Stimulated activated CD8-positive, alpha-beta memory T cell treated with anti-CD3 and anti-CD28 coated beads, Interleukin-2, amount 100 ng/mL, for 1 hour (primary cell): ENCODE data around the gene VDAC1.
"Not testable (repeated sequence)": the region's sequence is repeated elsewhere in the genome, so short reads cannot be mapped to it uniquely, and the experiment has no call there.

ENCODE experiments used
- DNase-seq, 2 donors: peaks; one replicate each; pipeline ENCODE4 v3.0.0-alpha.2; 2020; ENCODE audit warnings: low read depth in 2 of 2

Gene VDAC1

DNA sequence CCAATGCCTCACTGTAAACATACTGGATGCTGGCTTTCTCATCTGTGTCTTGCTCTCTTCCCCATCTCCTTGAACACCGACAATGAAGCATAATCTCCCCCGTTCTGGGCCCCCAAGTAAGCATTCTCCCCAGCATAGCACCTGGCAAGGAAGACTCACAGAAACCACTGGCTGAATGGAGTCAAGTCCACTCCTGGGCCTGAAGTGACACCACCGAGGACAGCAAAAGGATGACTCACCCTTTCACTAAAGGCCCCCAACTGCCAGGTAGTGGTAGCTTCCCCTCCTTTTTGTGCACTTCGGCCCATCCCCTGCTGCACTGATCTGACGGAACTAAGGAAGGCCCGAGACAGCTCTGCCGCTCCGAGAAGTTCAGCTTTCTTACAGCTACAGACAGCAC is 9.4 kb downstream of the VDAC1 start:
- no peak for DNase-seq

DNA sequence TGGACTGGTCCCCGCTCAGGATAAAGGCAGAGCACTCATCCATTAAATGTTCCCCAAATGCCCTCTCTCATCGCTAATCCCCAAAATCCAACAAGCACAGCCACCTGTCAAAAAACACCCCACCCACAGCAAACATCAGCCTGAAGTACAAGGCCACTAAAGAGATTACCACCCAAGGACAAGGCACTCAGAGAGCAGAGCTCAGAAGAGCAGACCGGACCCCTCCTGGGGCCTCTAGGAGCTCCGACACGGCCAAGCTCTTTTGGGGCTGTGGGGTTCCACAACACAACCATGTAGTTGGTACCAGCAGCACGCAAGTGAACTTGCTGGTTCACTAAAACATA is 9.8 kb downstream of the VDAC1 start:
- no peak for DNase-seq

DNA sequence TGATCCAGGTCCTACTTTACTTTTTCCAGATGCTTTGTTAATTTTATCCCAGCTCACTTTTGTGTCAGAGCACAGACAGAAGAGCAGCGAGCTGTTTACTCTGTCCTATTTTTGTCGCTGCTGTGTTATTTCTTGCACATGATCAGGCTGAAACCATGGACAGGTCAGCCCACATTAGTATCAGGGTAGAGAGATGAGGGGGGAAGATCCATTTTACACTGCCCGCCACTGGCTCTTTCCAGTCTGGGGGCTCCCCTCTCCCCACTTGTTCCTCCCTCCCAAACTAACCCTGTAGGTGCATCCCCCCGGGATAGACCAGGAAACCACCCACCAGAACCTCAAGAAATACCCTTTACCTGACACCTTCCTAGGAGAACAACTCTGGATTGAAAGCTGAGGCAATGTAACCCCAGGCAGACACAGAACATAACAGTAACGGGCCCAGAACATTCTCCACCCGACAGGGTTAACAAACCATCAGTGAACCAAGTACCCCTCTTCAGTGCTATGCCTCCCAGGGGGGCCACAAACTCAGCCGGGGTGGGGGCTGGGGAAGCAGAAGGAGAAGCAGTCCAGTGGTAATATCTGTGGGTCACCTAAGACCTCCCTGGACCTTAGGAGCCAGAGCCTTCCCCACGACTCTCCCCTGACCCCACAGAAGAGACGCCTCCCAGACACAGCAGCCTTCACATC is 10.3 kb downstream of the VDAC1 start:
- DNase-seq = no peak

DNA sequence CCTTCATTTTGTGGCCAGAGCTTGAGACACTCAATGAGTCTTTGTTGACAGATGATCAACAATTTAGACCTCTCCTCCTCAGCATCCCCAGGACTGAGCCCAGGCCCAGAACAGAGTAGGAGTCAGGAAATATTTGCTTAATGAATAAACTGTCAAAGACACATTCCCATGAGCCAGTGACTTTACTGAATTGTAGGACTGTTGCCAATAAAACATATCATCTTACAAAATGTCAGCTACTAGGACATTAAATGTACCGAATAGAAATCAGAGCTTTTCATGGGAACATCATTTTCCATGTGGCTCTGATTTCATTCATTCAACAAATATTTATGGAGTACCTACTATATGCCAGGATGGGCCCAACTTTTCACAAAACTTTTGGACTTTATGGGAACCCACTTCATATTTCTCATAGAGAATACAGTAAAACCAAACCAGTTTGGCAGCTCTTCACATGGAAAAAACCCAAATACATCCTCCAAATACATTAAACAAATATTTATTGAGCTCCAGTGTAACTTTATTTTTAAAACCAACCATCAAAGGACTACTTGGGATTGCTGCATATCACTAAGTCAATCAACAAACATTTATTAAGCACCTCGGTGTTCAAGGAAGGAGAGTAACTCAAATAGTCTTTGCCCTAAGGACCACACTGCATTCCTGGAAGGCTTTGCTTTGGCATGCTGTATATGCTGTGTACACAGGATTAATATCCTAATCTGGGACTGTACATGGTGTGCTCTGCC is 11.4 kb downstream of the VDAC1 start:
- DNase-seq = no peak

GRCh38 chr5:133992429-133993155 is 12.2 kb downstream of the VDAC1 start:
- no peak for DNase-seq

DNA sequence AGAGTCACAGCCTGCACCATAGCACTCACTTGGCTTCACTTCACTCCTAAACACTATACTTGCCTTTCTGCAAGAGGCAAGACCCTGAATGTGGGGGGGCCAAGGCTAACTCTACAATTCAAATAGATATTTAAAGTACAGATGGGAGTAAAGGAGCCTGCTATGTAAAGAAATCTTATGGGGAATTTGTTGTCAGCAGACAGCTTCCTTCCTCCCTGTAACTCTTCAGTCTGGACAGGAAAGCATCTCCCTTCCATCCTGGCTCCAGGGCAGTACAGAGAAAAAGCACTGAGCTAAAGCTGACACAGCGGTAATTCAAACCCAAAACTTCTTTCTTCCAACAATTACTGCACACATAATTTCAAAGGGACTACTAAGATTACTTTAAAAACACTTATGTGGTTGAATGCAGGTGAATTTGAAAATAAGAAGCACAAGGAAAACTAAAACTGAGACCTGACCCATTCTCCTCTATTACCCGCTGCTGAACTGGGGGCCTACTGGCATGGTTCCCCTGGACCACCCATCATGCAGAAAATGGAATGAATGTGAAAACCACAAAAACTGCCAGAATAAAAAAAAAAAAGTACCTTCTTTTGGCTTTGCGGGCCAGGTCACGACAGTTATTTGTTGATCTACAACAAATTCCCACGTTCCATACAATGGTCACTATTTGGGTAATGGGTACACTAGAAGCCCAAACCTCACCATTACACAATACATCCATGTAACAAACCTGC is 13.4 kb downstream of the VDAC1 start:
- no peak for DNase-seq

DNA sequence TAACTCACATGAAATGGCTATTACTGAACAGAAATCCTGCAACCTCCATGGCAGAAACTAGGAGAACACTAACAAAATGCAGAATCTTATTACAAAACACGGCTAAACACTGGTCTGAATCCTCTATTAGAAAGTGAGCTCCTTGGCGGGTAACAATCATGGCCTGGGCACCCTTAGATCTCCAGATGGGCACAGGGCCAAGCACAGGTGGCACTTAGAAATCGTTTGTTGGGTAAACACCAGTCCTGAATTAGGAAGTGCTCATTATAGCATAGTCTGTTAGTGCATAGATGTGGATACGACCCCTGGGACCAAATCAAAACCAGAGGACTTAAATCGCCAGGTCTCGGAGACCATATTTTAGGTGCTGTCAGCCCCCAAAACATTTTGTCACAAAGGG is 14.4 kb downstream of the VDAC1 start:
- no peak for DNase-seq

- DNase-seq = no peak
Observed at GRCh38 chr5:133985540-133986180, 19.1 kb downstream of the VDAC1 start.

DNA sequence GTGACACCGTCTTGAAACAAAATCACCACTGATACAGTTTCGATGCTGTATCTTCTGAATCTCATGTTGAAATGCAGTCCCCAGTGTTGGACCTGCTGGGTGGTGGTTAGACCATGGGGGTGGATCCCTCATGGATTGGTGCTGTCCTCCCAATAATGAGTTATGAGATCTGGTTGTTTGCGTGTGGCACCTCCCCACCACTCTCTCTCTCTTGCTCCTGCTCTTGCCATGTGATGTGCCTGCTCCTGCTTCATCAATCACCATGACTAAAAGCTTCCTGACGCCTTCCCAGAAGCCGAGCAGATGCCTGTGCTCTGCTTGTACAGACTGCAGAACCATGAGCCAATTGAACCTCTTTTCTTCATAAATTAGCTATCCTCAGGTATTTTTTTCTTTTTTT is 21.1 kb downstream of the VDAC1 start:
- DNase-seq = no peak

- DNase-seq = no peak
Observed at GRCh38 chr5:133981714-133982113, 23.1 kb downstream of the VDAC1 start.

GRCh38 chr5:133980652-133981051 is 24.1 kb downstream of the VDAC1 start:
- no peak for DNase-seq

DNA sequence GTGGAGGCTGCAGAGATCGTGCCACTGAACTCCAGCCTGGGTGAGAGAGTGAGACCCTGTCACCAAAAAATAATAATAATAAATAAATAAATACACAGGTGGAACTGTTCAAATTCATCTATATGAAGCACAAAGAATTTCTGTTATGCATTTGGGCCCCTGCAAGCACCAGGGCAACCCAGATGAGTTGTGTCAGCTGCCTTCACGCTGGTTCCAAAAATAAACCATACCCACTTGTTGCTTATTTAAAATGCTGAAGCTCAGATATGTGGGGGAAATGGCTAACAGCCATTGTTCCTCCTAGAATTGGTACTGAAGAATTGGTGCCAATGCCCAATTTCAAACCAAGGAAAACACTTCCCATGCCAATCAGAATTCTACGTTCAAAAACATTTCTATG is 25.8 kb downstream of the VDAC1 start:
- no peak for DNase-seq

- no peak for DNase-seq
Observed at GRCh38 chr5:133977858-133978257, 26.9 kb downstream of the VDAC1 start.

DNA sequence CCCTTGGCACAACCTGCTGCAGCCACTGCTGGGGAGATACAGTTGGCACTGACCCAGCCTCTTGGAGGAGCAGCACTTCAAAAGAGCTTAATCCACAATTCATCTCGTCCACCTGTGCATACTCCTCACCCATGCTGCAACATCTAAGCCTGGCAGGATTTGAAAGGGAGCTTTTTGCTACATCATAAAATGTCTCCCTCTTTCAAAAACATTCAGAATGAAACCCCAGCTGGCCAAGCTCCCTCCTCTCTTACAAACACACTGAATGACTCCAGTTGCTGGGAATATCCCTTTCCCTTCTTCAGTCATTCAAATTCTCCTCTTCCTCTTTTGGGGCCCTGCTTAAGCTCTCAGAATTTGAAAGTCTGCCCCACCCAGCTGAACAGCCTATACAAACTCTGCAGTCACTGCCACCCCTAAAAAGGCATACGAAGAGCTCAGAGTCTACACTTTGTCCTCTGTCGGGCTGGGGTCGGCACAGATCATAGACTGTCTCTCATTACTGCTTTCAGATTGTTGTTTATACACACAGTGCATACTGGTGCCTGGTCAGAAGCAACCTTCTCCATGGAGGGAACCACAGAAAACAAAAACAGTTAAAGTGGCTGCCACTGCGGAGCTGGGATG is 27.5 kb downstream of the VDAC1 start:
- no peak for DNase-seq

- not testable (repeated sequence) for DNase-seq
Observed at GRCh38 chr5:133975546-133975945, 29.2 kb downstream of the VDAC1 start.

DNA sequence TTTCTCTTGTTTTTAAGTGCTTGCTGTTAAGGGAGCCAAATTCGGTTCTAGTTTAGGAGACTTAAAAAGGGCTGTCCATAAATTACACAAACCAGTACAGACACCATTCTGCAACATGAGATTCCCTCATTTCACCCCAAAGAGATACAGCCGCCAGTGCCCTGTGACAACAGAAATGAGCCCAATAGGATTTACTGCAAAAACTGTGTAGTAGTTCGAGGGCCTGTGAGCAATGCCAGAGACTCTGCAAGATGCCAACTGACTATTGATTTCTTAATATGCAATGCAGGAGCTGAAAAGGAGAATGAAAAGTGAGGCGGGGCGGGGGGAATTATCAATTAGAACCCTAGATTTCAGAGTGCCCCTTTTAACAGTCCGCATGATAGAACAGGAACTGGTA is 30.6 kb downstream of the VDAC1 start:
- DNase-seq = no peak

DNA sequence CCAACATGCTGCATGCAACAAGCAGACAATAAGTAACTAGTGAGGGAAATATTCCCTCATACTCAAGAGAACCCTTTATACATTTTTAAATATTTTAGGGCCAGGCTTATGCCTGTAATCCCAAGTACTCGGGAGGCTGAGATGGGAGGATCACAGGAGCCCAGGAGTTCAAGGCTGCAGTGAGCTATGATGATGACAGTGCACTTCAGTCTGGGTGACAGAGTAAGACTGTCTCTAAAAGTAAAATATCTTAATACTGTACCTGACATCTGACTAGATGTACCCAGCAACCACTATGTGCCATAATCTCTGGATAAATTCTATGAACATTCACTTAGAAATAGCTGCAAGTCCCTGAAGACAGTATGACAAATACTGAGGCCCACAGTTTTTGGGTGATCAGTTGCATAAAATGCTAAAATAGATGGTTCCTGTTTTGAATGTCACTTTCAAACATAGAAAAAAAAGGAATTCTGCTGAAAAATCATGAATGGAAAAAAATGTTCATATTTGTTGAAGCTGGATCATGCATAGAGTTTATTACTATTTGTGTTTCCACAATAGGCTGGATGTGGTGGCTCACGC is 34.4 kb downstream of the VDAC1 start:
- DNase-seq = no peak

DNA sequence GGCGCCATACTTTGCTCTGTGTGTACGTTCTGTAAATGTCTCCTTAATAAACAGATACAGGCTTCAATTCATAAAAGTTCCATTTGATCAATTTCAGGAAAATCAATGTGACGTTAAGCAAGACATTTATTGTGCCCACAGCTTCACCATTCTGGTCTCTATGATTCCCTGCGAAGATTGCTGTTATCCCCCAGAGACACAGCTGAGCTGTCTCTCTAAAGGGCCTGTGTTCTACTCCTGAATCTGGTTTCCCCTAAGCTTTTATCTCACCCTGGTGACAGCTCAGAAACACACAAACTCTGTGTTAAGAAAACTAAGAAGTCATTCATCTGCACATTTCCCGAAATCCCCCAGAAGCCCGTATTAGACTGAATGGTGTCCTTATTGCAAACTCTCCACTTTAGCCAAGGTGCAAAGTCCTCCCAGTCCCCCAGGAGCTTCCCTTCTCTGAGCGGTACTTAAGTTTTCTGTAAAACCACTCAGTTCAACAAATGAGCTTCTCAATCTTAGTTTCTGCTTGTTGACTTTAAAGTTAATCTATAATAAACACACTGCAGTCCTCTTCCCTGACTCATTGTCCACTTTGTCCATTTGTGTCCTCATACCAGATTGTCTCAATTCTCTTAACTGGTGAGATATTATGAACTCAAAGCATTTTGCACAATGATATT is 35.0 kb downstream of the VDAC1 start:
- DNase-seq = no peak

DNA sequence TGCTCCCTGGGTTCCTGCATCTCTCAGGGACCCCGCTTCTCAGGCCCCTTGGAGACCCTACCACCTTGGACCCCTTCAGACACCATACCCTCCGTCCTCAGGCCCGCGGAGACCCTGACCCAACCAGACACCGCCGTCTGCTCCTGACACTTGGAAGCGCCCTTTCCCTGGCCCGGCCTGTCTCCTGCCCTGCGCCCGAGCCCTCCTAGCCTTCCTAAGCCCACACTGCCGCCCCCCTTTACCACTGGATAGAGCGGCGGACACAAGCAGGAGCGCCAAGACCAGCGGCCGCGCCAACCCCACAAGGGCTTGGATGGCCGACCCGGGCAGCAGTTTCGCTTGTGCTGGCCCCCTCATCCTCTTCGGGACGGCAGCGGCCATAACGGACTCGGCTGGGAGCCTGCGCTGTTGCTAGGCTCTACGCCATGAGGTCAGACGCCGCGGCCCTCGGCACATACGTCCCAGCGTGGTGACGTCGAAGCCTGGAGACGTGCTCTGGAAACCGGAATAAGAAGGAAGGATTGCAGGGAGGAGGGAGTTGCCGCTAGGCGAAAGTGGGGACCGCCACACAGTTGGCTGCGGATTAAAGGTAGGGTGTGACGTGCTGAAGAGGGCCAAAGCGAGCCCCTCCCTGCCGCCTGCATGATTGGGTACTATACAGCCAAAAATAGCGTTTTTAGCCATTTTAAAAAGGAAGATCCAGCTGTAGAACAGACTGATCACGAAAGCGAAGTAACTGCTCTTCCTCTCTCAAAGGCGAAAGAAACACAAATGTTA is 36.4 kb downstream of the VDAC1 start, which contains the start of gene C5orf15:
TSS of gene C5orf15 (minus strand) at position 422 of the 777 bp plus-strand sequence. CDS start at position 381, 41 bp downstream.
- peak; percentile 76 to 81 for DNase-seq
